Panc1 (cell line): Measurements from ENCODE around the gene RANBP3L. TPM values are rescaled to one million over a fixed set of nuclear protein-coding genes. Genes with fewer than 3 reads are reported as not detected.

Experiments used
- ATAC-seq: fragments of 200-7000 bp; cut with Tn5 transposase; 2 replicates; pipeline ENCODE4 v1.9.1; 2020; ENCODE audit warnings: mild to moderate bottlenecking, moderate library complexity
- BruUV-seq: library from RNA; stranded (reverse); fragments of 400-500 nt; replicated peaks from 2 replicates; lab custom pipeline; 2021; lab: Mats Ljungman, UMichigan
- CTCF ChIA-PET: fragments of 300-600 bp; sonication (Branson Sonifier 250); formaldehyde crosslinking; loops from one replicate; lab custom pipeline; 2022; ENCODE audit warnings: antibody characterized with exemption; lab: Charles Lee
- POLR2A ChIA-PET: fragments of 300-600 bp; sonication (Branson Sonifier 250); formaldehyde crosslinking; loops from one replicate; lab custom pipeline; 2022; ENCODE audit warnings: antibody characterized with exemption; lab: Charles Lee
- DNase-seq: peaks from one replicate; pipeline ENCODE4 v3.0.0-alpha.2; 2010; ENCODE audit warnings: low read depth, low spot score
- H3K27ac ChIP-seq: 2 replicates; pipeline ENCODE4 v1.5.1; 2011; ENCODE audit warnings: mild to moderate bottlenecking, low read length, inconsistent platforms
- H3K27me3 ChIP-seq: fragments of 200-500 bp; sonication (Bioruptor generic); 2 replicates; pipeline ENCODE4 v1.6.0; 2014; ENCODE audit warnings: low read length, inconsistent platforms; ENCODE audit not compliant: control insufficient read depth, insufficient read depth
- H3K36me3 ChIP-seq: fragments of 200-500 bp; sonication (Bioruptor generic); 2 replicates; pipeline ENCODE4 v1.5.1; 2014; ENCODE audit warnings: inconsistent platforms, mild to moderate bottlenecking, low read length, moderate library complexity; ENCODE audit not compliant: control insufficient read depth, insufficient read depth
- H3K4me1 ChIP-seq: 2 replicates; pipeline ENCODE4 v1.5.1; 2011; ENCODE audit warnings: inconsistent platforms, mild to moderate bottlenecking, low read length, moderate library complexity; ENCODE audit not compliant: control insufficient read depth, insufficient read depth
- H3K4me3 ChIP-seq, 2 experiments: 2 replicates each; pipeline ENCODE4 v1.5.1; 2011 to 2012; ENCODE audit warnings: low read depth in 2 of 2, low read length in 2 of 2, mild to moderate bottlenecking in 2 of 2, inconsistent platforms in 1 of 2, moderate library complexity in 1 of 2
- H3K9me3 ChIP-seq: fragments of 200-500 bp; sonication (Bioruptor generic); 2 replicates; pipeline ENCODE4 v1.5.1; 2014; ENCODE audit warnings: low read depth, mild to moderate bottlenecking, inconsistent platforms, low read length, moderate library complexity; ENCODE audit not compliant: control insufficient read depth, insufficient read depth
- CTCF ChIP-seq: fragments of 450-650 bp; IDR thresholded peaks from 2 replicates; pipeline ENCODE4 v1.5.1; 2017; ENCODE audit warnings: mild to moderate bottlenecking
- POLR2AphosphoS5 ChIP-seq: IDR thresholded peaks from 2 replicates; pipeline ENCODE4 v1.6.1; 2012; ENCODE audit warnings: mild to moderate bottlenecking, low read depth, low read length, moderate library complexity
- REST ChIP-seq, 2 experiments: IDR thresholded peaks; 2 replicates each; pipeline ENCODE4 v1.6.1; 2011 to 2012; ENCODE audit warnings: low read depth in 2 of 2, control low read depth in 1 of 2, low read length in 1 of 2, mild to moderate bottlenecking in 1 of 2, moderate library complexity in 1 of 2; ENCODE audit not compliant: insufficient read depth in 1 of 2
- SIN3A ChIP-seq: IDR thresholded peaks from 2 replicates; pipeline ENCODE4 v1.6.1; 2012; ENCODE audit warnings: low read depth, mild to moderate bottlenecking, low read length, moderate library complexity, borderline replicate concordance; ENCODE audit not compliant: insufficient read depth
- TCF7L2 ChIP-seq: IDR thresholded peaks from 2 replicates; pipeline ENCODE4 v1.6.1; 2011; ENCODE audit warnings: mild to moderate bottlenecking, low read depth, low read length, inconsistent platforms
- in situ Hi-C: cut with HindIII; loops from 2 replicates; pipeline ENCODE4 v1.10.0; 2016; ENCODE audit warnings: low sequenced_read_pairs, low pct_unique_long_range_greater_than_20kb
- intact Hi-C: fragments of 100-400 bp; cut with micrococcal nuclease; formaldehyde crosslinking; loops from one replicate; pipeline ENCODE4 v1.10.0; 2022; ENCODE audit not compliant: unreplicated experiment
- total RNA-seq: library from RNA; stranded (reverse); gene quantifications from one replicate; pipeline ENCODE4 v1.2.1, GENCODE V29; 2021; ENCODE audit not compliant: unreplicated experiment

The RANBP3L gene
- total RNA-seq, 1 experiment from 2014 or later = 0.28 TPM

GRCh38 chr5:36236801-36237200 lies 64.9 kb downstream of the RANBP3L start:
- in situ Hi-C loops = no loop called here
- H3K4me1 ChIP-seq = peaks cover 21% of the 10 kb centered on the region
- intact Hi-C loops = no loop called here
- ChIA-PET CTCF (no interaction called here), POLR2A (no interaction called here)
- ATAC-seq = no peak
- H3K36me3 ChIP-seq = no peaks in the 10 kb centered on the region; the same call in 1 of the 2 replicates
- H3K27ac ChIP-seq = no peak overlapping the region
- no peak for DNase-seq
- H3K4me3 ChIP-seq = no peak overlapping the region
- H3K27me3 ChIP-seq = no peaks in the 10 kb centered on the region
- H3K9me3 ChIP-seq = no peaks in the 10 kb centered on the region
- no TSS peak for BruUV-seq
- TF ChIP-seq CTCF (no peak), REST (IDR thresholded peaks at IDR 0.05; ENCODE audit: insufficient read depth in 1 of 2, low read depth in 2 of 2, low read length in 1 of 2) (no peak), TCF7L2 (no peak), SIN3A (no peak), POLR2AphosphoS5 (no peak)

GRCh38 chr5:36232533-36232932 lies 69.2 kb downstream of the RANBP3L start:
- ChIA-PET CTCF (no interaction called here), POLR2A (no interaction called here)
- no peaks in the 10 kb centered on the region for H3K36me3 ChIP-seq
- no peaks in the 10 kb centered on the region for H3K27me3 ChIP-seq
- DNase-seq (no peak), ATAC-seq (no peak)
- intact Hi-C loops (no loop called here), in situ Hi-C loops (no loop called here)
- H3K4me1 ChIP-seq = no peaks in the 10 kb centered on the region
- H3K9me3 ChIP-seq = no peaks in the 10 kb centered on the region
- H3K27ac ChIP-seq = no peak overlapping the region
- no peak for TF ChIP-seq POLR2AphosphoS5
- TF ChIP-seq TCF7L2 = no peak
- no peak for TF ChIP-seq REST (IDR thresholded peaks at IDR 0.05; ENCODE audit: insufficient read depth in 1 of 2, low read depth in 2 of 2, low read length in 1 of 2)
- no TSS peak for BruUV-seq
- no peak overlapping the region for H3K4me3 ChIP-seq
